Measurements from ENCODE around the gene APOO.

Gene APOO

DNA sequence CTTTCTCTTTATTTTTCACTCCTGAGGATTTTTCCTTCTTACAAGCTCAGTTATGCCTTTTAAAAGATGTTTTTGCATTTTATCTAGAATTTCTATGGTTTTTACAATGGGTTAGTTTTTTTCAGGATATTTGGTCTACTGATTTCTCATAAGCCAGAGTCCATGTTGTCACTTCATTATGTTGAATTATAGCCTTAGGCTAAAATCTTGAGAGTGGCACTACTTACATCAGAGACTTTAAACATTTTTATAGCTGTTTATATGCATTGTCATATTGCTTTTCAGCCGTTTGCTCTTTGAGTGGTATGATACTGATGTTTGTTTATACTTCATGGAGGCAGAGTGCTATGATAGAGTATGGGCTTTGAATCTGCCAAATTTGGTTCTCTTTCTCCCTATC lies 36.5 kb upstream of the APOO start:
- no peak overlapping the region for H3K4me3 ChIP-seq (replicated peaks; ENCODE audit: low read depth, low read length)
- no peak for DNase-seq (ENCODE audit: low read depth)
- TF ChIP-seq, protein P1, sequence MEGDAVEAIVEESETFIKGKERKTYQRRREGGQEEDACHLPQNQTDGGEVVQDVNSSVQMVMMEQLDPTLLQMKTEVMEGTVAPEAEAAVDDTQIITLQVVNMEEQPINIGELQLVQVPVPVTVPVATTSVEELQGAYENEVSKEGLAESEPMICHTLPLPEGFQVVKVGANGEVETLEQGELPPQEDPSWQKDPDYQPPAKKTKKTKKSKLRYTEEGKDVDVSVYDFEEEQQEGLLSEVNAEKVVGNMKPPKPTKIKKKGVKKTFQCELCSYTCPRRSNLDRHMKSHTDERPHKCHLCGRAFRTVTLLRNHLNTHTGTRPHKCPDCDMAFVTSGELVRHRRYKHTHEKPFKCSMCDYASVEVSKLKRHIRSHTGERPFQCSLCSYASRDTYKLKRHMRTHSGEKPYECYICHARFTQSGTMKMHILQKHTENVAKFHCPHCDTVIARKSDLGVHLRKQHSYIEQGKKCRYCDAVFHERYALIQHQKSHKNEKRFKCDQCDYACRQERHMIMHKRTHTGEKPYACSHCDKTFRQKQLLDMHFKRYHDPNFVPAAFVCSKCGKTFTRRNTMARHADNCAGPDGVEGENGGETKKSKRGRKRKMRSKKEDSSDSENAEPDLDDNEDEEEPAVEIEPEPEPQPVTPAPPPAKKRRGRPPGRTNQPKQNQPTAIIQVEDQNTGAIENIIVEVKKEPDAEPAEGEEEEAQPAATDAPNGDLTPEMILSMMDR (IDR thresholded peaks at IDR 0.05; ENCODE audit: low read length, missing control alignments), result no peak

DNA sequence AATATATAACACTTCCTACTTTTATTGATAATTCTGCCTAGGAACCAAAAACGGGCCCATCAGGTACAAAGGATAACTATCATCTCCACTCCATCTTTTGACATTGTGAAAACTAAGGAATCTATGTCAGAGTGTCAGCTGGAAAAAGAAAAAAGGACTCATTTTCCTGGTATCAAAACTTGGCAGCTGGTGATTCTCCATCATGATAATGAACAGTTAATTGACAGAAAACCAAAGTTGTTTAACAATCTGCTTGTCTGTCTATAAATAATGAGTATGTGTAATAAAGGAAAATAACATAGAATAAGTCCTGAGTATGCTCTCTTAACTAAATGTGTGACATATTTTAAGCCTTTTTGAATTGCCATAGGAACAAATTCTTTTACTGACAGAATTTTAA lies 31.5 kb upstream of the APOO start:
- DNase-seq (ENCODE audit: low read depth), result no peak
- TF ChIP-seq, protein P1 (IDR thresholded peaks at IDR 0.05; ENCODE audit: low read length, missing control alignments), result no peak
- no peak overlapping the region for H3K4me3 ChIP-seq (replicated peaks; ENCODE audit: low read depth, low read length)

DNA sequence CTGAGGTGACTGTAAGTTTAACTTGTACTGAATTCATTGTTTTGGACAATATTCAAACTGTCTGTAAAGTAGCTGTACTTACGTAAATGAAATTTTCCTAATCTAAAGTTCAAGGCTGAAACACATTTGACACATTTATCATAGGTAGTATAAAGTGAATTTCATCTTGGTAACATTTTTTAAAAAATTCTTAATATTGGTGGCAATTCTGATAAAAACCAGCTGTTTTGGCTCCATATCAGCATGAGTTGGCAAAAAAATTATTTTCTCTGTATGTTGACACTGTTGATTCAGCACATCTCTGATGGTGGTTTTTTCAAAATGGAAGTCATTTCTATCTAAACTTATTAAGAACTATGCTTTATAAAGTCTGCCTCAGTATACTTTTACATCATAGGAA lies 31.0 kb upstream of the APOO start:
- DNase-seq (ENCODE audit: low read depth), result peak; percentile 53
- TF ChIP-seq, protein P1 (IDR thresholded peaks at IDR 0.05; ENCODE audit: low read length, missing control alignments), result no peak

DNA sequence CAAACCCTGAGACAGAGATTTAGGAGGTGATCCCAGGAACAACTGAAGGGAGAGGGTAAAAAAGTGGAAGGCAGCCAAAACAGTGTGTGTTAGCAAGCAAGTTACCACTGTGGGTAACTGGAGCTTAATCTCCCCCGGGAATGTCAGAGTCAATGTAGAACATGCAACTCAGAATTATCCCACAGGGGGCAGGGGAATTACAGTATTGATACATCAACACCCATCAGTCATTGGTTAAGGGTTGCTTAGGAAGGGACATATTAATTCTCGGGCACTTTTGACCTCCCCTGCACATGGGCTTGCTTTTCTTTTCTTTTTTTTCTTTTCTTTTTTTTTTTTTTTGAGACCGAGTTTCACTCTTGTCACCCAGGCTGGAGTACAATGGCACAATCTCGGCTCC lies 29.4 kb upstream of the APOO start:
- TF ChIP-seq, protein P1 (IDR thresholded peaks at IDR 0.05; ENCODE audit: low read length, missing control alignments), result no peak
- no peak overlapping the region for H3K4me3 ChIP-seq (replicated peaks; ENCODE audit: low read depth, low read length)
- no peak for DNase-seq (ENCODE audit: low read depth)

More for the DNA sequence above, 31.0 kb upstream of the APOO start:
- H3K4me3 ChIP-seq (replicated peaks; ENCODE audit: low read depth, low read length), result no peak overlapping the region

DNA sequence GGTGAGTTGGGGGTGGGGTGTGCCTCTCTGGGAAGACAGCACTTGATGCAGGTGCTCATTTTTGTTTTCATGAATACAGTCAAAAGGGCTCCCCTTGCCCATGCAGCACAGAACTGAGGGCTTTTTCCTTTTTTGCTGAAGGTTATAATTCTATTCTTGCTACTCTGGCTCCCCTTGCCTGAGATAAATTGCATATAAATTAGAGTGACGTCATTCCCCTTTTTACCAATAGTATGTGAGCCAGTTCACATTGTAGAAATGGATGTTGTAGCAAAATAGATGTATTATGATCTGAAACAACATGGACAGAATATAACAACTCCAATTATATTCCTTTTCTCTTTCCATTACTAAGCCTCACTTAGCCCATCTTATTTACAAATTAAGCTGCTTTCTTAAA lies 28.4 kb upstream of the APOO start:
- no peak for DNase-seq (ENCODE audit: low read depth)

DNA sequence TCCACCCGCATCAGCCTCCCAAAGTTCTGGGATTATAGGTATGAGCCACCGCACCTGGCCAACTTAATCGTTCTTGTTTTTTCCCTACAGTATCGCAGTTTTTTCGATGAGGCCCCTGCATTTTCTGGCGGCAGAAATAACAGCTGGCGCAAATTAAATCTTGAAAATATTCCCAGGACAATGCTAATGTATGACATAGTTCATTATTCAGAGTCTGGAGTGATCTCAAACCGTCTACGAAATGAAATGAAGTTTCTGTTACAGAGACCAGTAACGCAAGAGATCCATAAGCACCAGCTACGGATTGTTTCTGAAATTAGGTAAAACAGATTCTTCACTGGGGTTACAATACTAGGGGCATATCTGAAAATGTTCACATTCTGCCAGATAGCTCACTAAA lies 27.4 kb upstream of the APOO start:
- DNase-seq (ENCODE audit: low read depth), result peak; percentile 11
- H3K4me3 ChIP-seq (replicated peaks; ENCODE audit: low read depth, low read length), result no peak overlapping the region
- TF ChIP-seq, protein P1 (IDR thresholded peaks at IDR 0.05; ENCODE audit: low read length, missing control alignments), result no peak

More for the DNA sequence above, 28.4 kb upstream of the APOO start:
- TF ChIP-seq, protein P1 (IDR thresholded peaks at IDR 0.05; ENCODE audit: low read length, missing control alignments), result no peak
- no peak overlapping the region for H3K4me3 ChIP-seq (replicated peaks; ENCODE audit: low read depth, low read length)

DNA sequence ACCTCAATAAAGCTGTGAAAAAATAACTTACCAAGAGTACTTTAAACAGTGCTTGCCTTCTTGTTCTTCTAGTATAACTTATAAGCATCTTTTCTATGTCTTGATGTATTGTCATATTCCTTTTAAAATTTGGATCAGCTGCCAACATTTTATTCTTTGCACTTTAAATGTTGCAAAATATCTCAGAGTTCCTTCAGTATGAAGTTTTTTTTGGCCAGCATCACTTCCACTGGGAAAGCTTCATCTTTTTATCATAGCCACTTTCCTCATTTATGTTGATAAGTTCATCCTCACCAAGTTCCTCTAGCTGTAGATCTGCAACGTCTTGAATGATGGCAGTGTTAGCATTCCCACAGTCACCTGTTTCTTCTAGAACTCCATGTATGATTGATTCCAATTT lies 24.3 kb upstream of the APOO start:
- DNase-seq (ENCODE audit: low read depth), result no peak
- TF ChIP-seq, protein P1 (IDR thresholded peaks at IDR 0.05; ENCODE audit: low read length, missing control alignments), result no peak
- no peak overlapping the region for H3K4me3 ChIP-seq (replicated peaks; ENCODE audit: low read depth, low read length)
